ENCODE results near the gene BMP4. TPM values are rescaled to one million over a fixed set of nuclear protein-coding genes. Genes with fewer than 3 reads are reported as not detected.
A peak's percentile ranks its signal among the peaks of the same experiment; 100 is the strongest.

BMP4 gene
- total and polyA plus RNA-seq, 2 of the 13 experiments (the other 11 are each of a cell fraction or from before 2014, with no cell fraction given), result 56.4 to 169 TPM

- TF ChIP-seq DNMT1 (CRISPR knock-in tag; IDR thresholded peaks at IDR 0.05), result no peak
- TF ChIP-seq TAF1 (CRISPR knock-in tag; IDR thresholded peaks at IDR 0.05), result peak; percentile 36; the same call in 1 of the 2 replicates
- TF ChIP-seq, protein P1, sequence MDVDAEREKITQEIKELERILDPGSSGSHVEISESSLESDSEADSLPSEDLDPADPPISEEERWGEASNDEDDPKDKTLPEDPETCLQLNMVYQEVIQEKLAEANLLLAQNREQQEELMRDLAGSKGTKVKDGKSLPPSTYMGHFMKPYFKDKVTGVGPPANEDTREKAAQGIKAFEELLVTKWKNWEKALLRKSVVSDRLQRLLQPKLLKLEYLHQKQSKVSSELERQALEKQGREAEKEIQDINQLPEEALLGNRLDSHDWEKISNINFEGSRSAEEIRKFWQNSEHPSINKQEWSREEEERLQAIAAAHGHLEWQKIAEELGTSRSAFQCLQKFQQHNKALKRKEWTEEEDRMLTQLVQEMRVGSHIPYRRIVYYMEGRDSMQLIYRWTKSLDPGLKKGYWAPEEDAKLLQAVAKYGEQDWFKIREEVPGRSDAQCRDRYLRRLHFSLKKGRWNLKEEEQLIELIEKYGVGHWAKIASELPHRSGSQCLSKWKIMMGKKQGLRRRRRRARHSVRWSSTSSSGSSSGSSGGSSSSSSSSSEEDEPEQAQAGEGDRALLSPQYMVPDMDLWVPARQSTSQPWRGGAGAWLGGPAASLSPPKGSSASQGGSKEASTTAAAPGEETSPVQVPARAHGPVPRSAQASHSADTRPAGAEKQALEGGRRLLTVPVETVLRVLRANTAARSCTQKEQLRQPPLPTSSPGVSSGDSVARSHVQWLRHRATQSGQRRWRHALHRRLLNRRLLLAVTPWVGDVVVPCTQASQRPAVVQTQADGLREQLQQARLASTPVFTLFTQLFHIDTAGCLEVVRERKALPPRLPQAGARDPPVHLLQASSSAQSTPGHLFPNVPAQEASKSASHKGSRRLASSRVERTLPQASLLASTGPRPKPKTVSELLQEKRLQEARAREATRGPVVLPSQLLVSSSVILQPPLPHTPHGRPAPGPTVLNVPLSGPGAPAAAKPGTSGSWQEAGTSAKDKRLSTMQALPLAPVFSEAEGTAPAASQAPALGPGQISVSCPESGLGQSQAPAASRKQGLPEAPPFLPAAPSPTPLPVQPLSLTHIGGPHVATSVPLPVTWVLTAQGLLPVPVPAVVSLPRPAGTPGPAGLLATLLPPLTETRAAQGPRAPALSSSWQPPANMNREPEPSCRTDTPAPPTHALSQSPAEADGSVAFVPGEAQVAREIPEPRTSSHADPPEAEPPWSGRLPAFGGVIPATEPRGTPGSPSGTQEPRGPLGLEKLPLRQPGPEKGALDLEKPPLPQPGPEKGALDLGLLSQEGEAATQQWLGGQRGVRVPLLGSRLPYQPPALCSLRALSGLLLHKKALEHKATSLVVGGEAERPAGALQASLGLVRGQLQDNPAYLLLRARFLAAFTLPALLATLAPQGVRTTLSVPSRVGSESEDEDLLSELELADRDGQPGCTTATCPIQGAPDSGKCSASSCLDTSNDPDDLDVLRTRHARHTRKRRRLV (CRISPR knock-in tag; IDR thresholded peaks at IDR 0.05), result peak; percentile 20
- no peak for TF ChIP-seq ARHGAP35 (CRISPR knock-in tag; IDR thresholded peaks at IDR 0.05; ENCODE audit: borderline replicate concordance)
- no peak for TF ChIP-seq NR2F6 (IDR thresholded peaks at IDR 0.05)
- TF ChIP-seq NR2F6 (CRISPR knock-in tag; IDR thresholded peaks at IDR 0.05), result no peak
- no peak for TF ChIP-seq ELF4 (CRISPR knock-in tag; IDR thresholded peaks at IDR 0.05; ENCODE audit: borderline replicate concordance)
- TF ChIP-seq EEA1 (CRISPR knock-in tag; IDR thresholded peaks at IDR 0.05; ENCODE audit: borderline replicate concordance), result no peak; the same call in 1 of the 2 replicates
- TF ChIP-seq THAP8 (CRISPR knock-in tag; IDR thresholded peaks at IDR 0.05; ENCODE audit: borderline replicate concordance), result no peak
- no peak for TF ChIP-seq HOXA7 (CRISPR knock-in tag; IDR thresholded peaks at IDR 0.05)
- TF ChIP-seq ZNF34 (CRISPR knock-in tag; IDR thresholded peaks at IDR 0.05; ENCODE audit: borderline replicate concordance), result 0 out of 2 replicates have a peak, but pooled peaks have one; percentile 12
- no peak for TF ChIP-seq KLF11 (CRISPR knock-in tag; IDR thresholded peaks at IDR 0.05)
- no peak for TF ChIP-seq NFYB (CRISPR knock-in tag; IDR thresholded peaks at IDR 0.05)
- TF ChIP-seq DDIT3 (CRISPR knock-in tag; IDR thresholded peaks at IDR 0.05), result no peak
- peak; percentile 53; the same call in 1 of the 2 replicates for TF ChIP-seq HOXA3 (CRISPR knock-in tag; IDR thresholded peaks at IDR 0.05)
- no peak for TF ChIP-seq DPF2 (CRISPR knock-in tag; IDR thresholded peaks at IDR 0.05; ENCODE audit: borderline replicate concordance, low read depth)
- no peak for TF ChIP-seq PAF1 (CRISPR knock-in tag; IDR thresholded peaks at IDR 0.05)
- TF ChIP-seq ZNF660 (CRISPR knock-in tag; IDR thresholded peaks at IDR 0.05; ENCODE audit: borderline replicate concordance, low read depth), result no peak
- no peak for TF ChIP-seq ZBTB42 (CRISPR knock-in tag; IDR thresholded peaks at IDR 0.05)
- TF ChIP-seq STAG1 (CRISPR knock-in tag; IDR thresholded peaks at IDR 0.05), result peak; percentile 41
- TF ChIP-seq, protein P2, sequence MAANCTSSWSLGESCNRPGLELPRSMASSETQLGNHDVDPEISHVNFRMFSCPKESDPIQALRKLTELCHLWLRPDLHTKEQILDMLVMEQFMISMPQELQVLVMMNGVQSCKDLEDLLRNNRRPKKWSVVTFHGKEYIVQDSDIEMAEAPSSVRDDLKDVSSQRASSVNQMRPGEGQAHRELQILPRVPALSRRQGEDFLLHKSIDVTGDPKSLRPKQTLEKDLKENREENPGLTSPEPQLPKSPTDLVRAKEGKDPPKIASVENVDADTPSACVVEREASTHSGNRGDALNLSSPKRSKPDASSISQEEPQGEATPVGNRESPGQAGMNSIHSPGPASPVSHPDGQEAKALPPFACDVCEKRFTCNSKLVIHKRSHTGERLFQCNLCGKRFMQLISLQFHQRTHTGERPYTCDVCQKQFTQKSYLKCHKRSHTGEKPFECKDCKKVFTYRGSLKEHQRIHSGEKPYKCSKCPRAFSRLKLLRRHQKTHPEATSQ (CRISPR knock-in tag; IDR thresholded peaks at IDR 0.05; ENCODE audit: borderline replicate concordance), result 0 out of 2 replicates have a peak, but pooled peaks have one; percentile 51
- TF ChIP-seq HCFC1 (IDR thresholded peaks at IDR 0.05; ENCODE audit: low read depth, low read length), result no peak
- TF ChIP-seq ZNF614 (CRISPR knock-in tag; IDR thresholded peaks at IDR 0.05; ENCODE audit: borderline replicate concordance), result no peak
- no peak for TF ChIP-seq HIVEP1 (CRISPR knock-in tag; IDR thresholded peaks at IDR 0.05)
Measured at GRCh38 chr14:53955671-53956426, 776 bp downstream of the BMP4 start (continued).

Measured in HepG2 (cell line).